K562 (cell line): ENCODE data around the gene MMP19. TPM values are rescaled to one million over a fixed set of nuclear protein-coding genes. Genes with fewer than 3 reads are reported as not detected.

Experiments used
- ADNP ChIP-seq: fragments of 200-800 bp; sonication (Bioruptor generic); IDR thresholded peaks from 2 replicates; pipeline ENCODE4 v1.6.1; 2016; ENCODE audit warnings: missing genetic modification characterization, missing compliant biosample characterization
- CBX2 ChIP-seq: fragments of 200-600 bp; sonication (generic); IDR thresholded peaks from one replicate; pipeline ENCODE4 v1.6.1; 2012; ENCODE audit warnings: mild to moderate bottlenecking, low read length, inconsistent platforms; ENCODE audit not compliant: insufficient read depth, poor library complexity, severe bottlenecking
- CCNT2 ChIP-seq: IDR thresholded peaks from 2 replicates; pipeline ENCODE4 v1.6.1; 2011; ENCODE audit warnings: borderline replicate concordance, low read depth, mild to moderate bottlenecking, moderate library complexity, mixed read lengths, low read length; ENCODE audit not compliant: insufficient read length; ENCODE audit errors: extremely low read depth
- HMBOX1 ChIP-seq: sonication (generic); IDR thresholded peaks from 2 replicates; pipeline ENCODE4 v1.6.1; 2016
- MEIS2 ChIP-seq: fragments of 450-650 bp; IDR thresholded peaks from 2 replicates; pipeline ENCODE4 v1.6.1; 2014; ENCODE audit warnings: mild to moderate bottlenecking; ENCODE audit not compliant: partially characterized antibody
- PBX2 ChIP-seq, 2 experiments: IDR thresholded peaks in 1 of 2; conservative IDR thresholded peaks in 1 of 2; 2 replicates each; pipeline ENCODE4 v1.6.1; 2016; ENCODE audit warnings: low read depth in 2 of 2, mild to moderate bottlenecking in 1 of 2, missing compliant biosample characterization in 1 of 2, missing genetic modification characterization in 1 of 2, moderate library complexity in 1 of 2
- ZNF318 ChIP-seq, 2 experiments: fragments of 450-650 bp; IDR thresholded peaks; 2 replicates each; pipeline ENCODE4 v1.6.1; 2016; ENCODE audit warnings: mild to moderate bottlenecking in 2 of 2, borderline replicate concordance in 1 of 2, low read depth in 1 of 2, moderate library complexity in 1 of 2
- ZNF408 ChIP-seq: fragments of 250-450 bp; sonication (Bioruptor Pico); IDR thresholded peaks from 2 replicates; pipeline ENCODE4 v1.4.0; 2020; ENCODE audit warnings: low read depth, mild to moderate bottlenecking, moderate library complexity
- ZNF695 ChIP-seq: fragments of 450-650 bp; formaldehyde crosslinking; IDR thresholded peaks from 2 replicates; pipeline ENCODE4 v1.4.0; 2020; ENCODE audit warnings: mild to moderate bottlenecking, moderate library complexity
- polyA plus RNA-seq, 8 experiments: library from polyadenylated mRNA; depleted of rRNA in 4 of 8; stranded (reverse) in 5 of 8; unstranded in 3 of 8; fragments of >200 nt; fragmentation: Nextera tagmentation in 2 of 8; fragmentation: Illumina TruSeq in 1 of 8; extraction: Ambion mirVana in 2 of 8; extraction: Trizol in 1 of 8; gene quantifications; 2 replicates each; pipeline versions ENCODE4 v1.2.1 to v1.2.3, GENCODE V29; 2011 to 2014; ENCODE audit warnings: inconsistent platforms in 1 of 8, missing spikeins in 1 of 8
- total RNA-seq, 7 experiments: library from RNA; depleted of rRNA in 6 of 7; stranded (reverse); fragments of >200 nt in 6 of 7; fragmentation: Illumina TruSeq in 2 of 7; extraction: Trizol in 2 of 7; gene quantifications; 2 replicates each; pipeline versions ENCODE4 v1.2.1 to v1.2.3, GENCODE V29; 2011 to 2021; ENCODE audit warnings: low replicate concordance in 1 of 7
- TF ChIP-seq, protein P1 (sequence below): fragments of 450-650 bp; IDR thresholded peaks from 2 replicates; pipeline ENCODE4 v1.6.1; 2016

Gene MMP19
- total and polyA plus RNA-seq, 9 of the 15 experiments (the other 6 are each of a cell fraction or from before 2014, with no cell fraction given) = 0.14 to 1.6 (median 0.66) TPM

- TF ChIP-seq PBX2 (CRISPR knock-in tag; IDR thresholded peaks at IDR 0.05; ENCODE audit: low read depth) = peak; percentile 35; the same call in 1 of the 2 replicates
- peak; percentile 35; the same call in 1 of the 2 replicates for TF ChIP-seq PBX2 (tag; conservative IDR thresholded peaks at IDR 0.05; ENCODE audit: low read depth)
- TF ChIP-seq HMBOX1 = peak; percentile 60; the same call in 1 of the 2 replicates
- peak; percentile 74 for TF ChIP-seq MEIS2
- no peak for TF ChIP-seq CCNT2
- TF ChIP-seq, protein P1, sequence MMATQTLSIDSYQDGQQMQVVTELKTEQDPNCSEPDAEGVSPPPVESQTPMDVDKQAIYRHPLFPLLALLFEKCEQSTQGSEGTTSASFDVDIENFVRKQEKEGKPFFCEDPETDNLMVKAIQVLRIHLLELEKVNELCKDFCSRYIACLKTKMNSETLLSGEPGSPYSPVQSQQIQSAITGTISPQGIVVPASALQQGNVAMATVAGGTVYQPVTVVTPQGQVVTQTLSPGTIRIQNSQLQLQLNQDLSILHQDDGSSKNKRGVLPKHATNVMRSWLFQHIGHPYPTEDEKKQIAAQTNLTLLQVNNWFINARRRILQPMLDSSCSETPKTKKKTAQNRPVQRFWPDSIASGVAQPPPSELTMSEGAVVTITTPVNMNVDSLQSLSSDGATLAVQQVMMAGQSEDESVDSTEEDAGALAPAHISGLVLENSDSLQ = peak; percentile 92
- TF ChIP-seq ZNF318 (IDR thresholded peaks at IDR 0.05; ENCODE audit: borderline replicate concordance in 1 of 2, low read depth in 1 of 2) = no peak
- no peak for TF ChIP-seq ZNF695 (CRISPR knock-in tag)
- no peak for TF ChIP-seq CBX2
- TF ChIP-seq ZNF408 (CRISPR knock-in tag) = no peak
- TF ChIP-seq ADNP = no peak
Observed at GRCh38 chr12:55845361-55845760, 2.6 kb upstream of the MMP19 start (continued).
